OCI-LY7 (cell line): ENCODE data around the gene PSMG1. TPM values are rescaled to one million over a fixed set of nuclear protein-coding genes. Genes with fewer than 3 reads are reported as not detected.

ENCODE experiments used
- BruUV-seq: library from RNA; stranded (reverse); fragments of 400-500 nt; replicated peaks from 2 replicates; lab custom pipeline; 2021; lab: Mats Ljungman, UMichigan
- CTCF ChIA-PET: fragments of 300-600 bp; sonication (Branson Sonifier 250); formaldehyde crosslinking; loops from one replicate; lab custom pipeline; 2022; ENCODE audit warnings: antibody characterized with exemption; ENCODE audit not compliant: unreplicated experiment; lab: Charles Lee
- POLR2A ChIA-PET: fragments of 300-600 bp; sonication (Branson Sonifier 250); formaldehyde crosslinking; loops from one replicate; lab custom pipeline; 2022; ENCODE audit warnings: antibody characterized with exemption; lab: Charles Lee
- DNase-seq: peaks from one replicate; pipeline ENCODE4 v3.0.0-alpha.2; 2015; ENCODE audit warnings: low spot score
- H2AFZ ChIP-seq: fragments of 200-600 bp; sonication (generic), shearing (Covaris generic); 2 replicates; pipeline ENCODE4 v1.6.1; 2014; ENCODE audit warnings: mild to moderate bottlenecking, antibody characterized with exemption, low read length, moderate library complexity
- H3K27ac ChIP-seq: fragments of 200-600 bp; sonication (generic); 2 replicates; pipeline ENCODE4 v1.5.1; 2014; ENCODE audit warnings: mixed run types, low read depth, mild to moderate bottlenecking, moderate library complexity, low read length, inconsistent platforms; ENCODE audit not compliant: poor library complexity, severe bottlenecking
- H3K36me3 ChIP-seq: fragments of 200-600 bp; sonication (generic); 2 replicates; pipeline ENCODE4 v1.6.1; 2014; ENCODE audit warnings: mild to moderate bottlenecking, antibody characterized with exemption, low read length, moderate library complexity, mixed read lengths; ENCODE audit not compliant: insufficient read depth
- H3K4me1 ChIP-seq: fragments of 200-600 bp; sonication (generic); 2 replicates; pipeline ENCODE4 v1.5.1; 2014; ENCODE audit warnings: mild to moderate bottlenecking, low read length; ENCODE audit not compliant: insufficient read depth, poor library complexity, severe bottlenecking
- H3K4me2 ChIP-seq: fragments of 200-600 bp; sonication (generic); 2 replicates; pipeline ENCODE4 v1.6.1; 2014; ENCODE audit warnings: mild to moderate bottlenecking, low read length
- H3K4me3 ChIP-seq: fragments of 200-600 bp; sonication (generic); 2 replicates; pipeline ENCODE4 v1.5.1; 2014; ENCODE audit warnings: mild to moderate bottlenecking, low read depth, low read length; ENCODE audit not compliant: poor library complexity, severe bottlenecking
- H3K79me2 ChIP-seq: fragments of 200-600 bp; sonication (generic); 2 replicates; pipeline ENCODE4 v1.6.1; 2016; ENCODE audit warnings: low read depth, mild to moderate bottlenecking, low read length, moderate library complexity, mixed read lengths; ENCODE audit not compliant: insufficient read depth
- H3K9me2 ChIP-seq: fragments of 200-600 bp; sonication (generic); 2 replicates; pipeline ENCODE4 v1.6.1; 2016; ENCODE audit warnings: mild to moderate bottlenecking, low read length, mixed read lengths; ENCODE audit not compliant: insufficient read depth
- H3K9me3 ChIP-seq: fragments of 200-600 bp; sonication (generic); 2 replicates; pipeline ENCODE4 v1.6.1; 2014; ENCODE audit warnings: mild to moderate bottlenecking, mixed run types, low read length, mixed read lengths
- H4K20me1 ChIP-seq: fragments of 200-600 bp; sonication (generic); 2 replicates; pipeline ENCODE4 v1.6.1; 2014; ENCODE audit warnings: mild to moderate bottlenecking, antibody characterized with exemption, low read length, moderate library complexity, mixed read lengths; ENCODE audit not compliant: insufficient read depth
- CTCF ChIP-seq: fragments of 200-600 bp; sonication (generic); conservative IDR thresholded peaks from 2 replicates; pipeline ENCODE4 v1.5.1; 2014; ENCODE audit warnings: mild to moderate bottlenecking, antibody characterized with exemption, low read length, moderate library complexity, mixed read lengths
- EZH2phosphoT487 ChIP-seq: fragments of 200-600 bp; sonication (generic); IDR thresholded peaks from 2 replicates; pipeline ENCODE4 v1.6.1; 2018; ENCODE audit warnings: low read depth, borderline replicate concordance, mild to moderate bottlenecking, mixed run types, antibody characterized with exemption, low read length, moderate library complexity, mixed read lengths
- intact Hi-C: fragments of 100-400 bp; cut with micrococcal nuclease; formaldehyde crosslinking; loops from one replicate; pipeline ENCODE4 v1.10.0; 2022; ENCODE audit not compliant: unreplicated experiment
- total RNA-seq, 2 experiments: library from RNA; depleted of rRNA in 1 of 2; stranded (reverse); fragments of >200 nt in 1 of 2; shearing (Covaris generic) in 1 of 2; gene quantifications; 2 replicates each; pipeline ENCODE4 v1.2.3, GENCODE V29; 2014 to 2022

The PSMG1 gene
- total RNA-seq, 2 experiments from 2014 or later, result 87.2 to 123 TPM

DNA sequence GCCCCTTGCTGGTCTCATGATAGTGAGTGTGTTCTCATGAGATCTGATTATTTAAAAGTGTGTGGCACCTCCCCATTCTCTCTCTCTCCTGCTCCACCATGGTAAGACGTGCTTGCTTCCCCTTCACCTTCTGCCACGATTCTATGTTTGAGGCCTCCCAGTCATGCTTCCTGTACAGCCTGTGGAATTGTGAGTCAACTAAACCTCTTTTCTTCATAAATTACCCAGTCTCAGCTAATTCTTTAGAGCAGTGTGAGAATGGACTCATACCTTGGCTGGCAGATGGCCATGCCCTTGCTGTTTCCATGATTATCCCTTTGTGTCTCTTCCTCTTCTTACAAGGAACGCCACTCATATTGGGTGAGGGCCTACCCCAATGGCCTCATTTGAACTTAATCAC, 40.3 kb downstream of the PSMG1 start:
- no peak for DNase-seq
- H3K4me2 ChIP-seq, result no peak overlapping the region
- POLR2A ChIA-PET, result no interaction called here
- intact Hi-C loops, result no loop called here
- CTCF ChIA-PET, result no interaction called here
- H4K20me1 ChIP-seq, result no peaks in the 10 kb centered on the region
- no peaks in the 10 kb centered on the region for H3K79me2 ChIP-seq
- H3K4me3 ChIP-seq, result no peak overlapping the region
- H3K9me2 ChIP-seq, result no peaks in the 10 kb centered on the region
- BruUV-seq, result no TSS peak
- no peak overlapping the region for H2AFZ ChIP-seq
- no peak overlapping the region for H3K27ac ChIP-seq
- no peak for TF ChIP-seq EZH2phosphoT487
- TF ChIP-seq CTCF, result no peak
- no peaks in the 10 kb centered on the region for H3K4me1 ChIP-seq
- H3K9me3 ChIP-seq, result peaks cover 13% of the 10 kb centered on the region; the same call in 1 of the 2 replicates
- H3K36me3 ChIP-seq, result no peaks in the 10 kb centered on the region; the same call in 1 of the 2 replicates

DNA sequence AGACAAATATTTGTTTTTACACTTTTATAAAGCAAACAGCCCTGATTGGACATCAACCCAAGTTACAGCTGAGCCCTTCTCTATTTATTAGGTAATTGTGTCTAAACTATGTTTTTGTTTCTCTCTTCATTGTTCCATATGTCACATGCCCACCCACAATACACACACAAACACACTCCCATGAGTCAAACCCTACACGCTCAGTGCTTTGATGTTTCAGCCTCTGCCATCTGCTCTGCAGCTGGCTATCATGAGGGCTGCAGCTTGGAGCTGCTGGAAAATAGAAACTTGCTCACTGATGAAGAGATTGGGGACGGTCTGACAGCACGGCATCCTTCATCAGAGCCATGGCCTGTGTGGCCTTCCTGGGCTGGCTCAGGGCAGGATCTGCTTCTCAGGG, 41.7 kb downstream of the PSMG1 start:
- intact Hi-C loops, result no loop called here

More for the DNA sequence above, 41.7 kb downstream of the PSMG1 start:
- CTCF ChIA-PET, result no interaction called here
- no peaks in the 10 kb centered on the region; the same call in 1 of the 2 replicates for H3K36me3 ChIP-seq
- H3K9me2 ChIP-seq, result no peaks in the 10 kb centered on the region
- no peaks in the 10 kb centered on the region for H4K20me1 ChIP-seq
- TF ChIP-seq CTCF (no peak), EZH2phosphoT487 (no peak)
- H3K27ac ChIP-seq, result no peak overlapping the region
- POLR2A ChIA-PET, result interaction anchor here (0.6 to 0.7 kb wide), 3 partner anchors 17 to 656 kb away, joined by 3 to 4 read pairs (median 3); no protein-coding TSS in a partner anchor
- no peak overlapping the region for H3K4me2 ChIP-seq
- no peak for DNase-seq
- H3K4me1 ChIP-seq, result no peaks in the 10 kb centered on the region
- BruUV-seq, result no TSS peak
- peaks cover 13% of the 10 kb centered on the region; the same call in 1 of the 2 replicates for H3K9me3 ChIP-seq
- no peak overlapping the region for H2AFZ ChIP-seq
- no peak overlapping the region for H3K4me3 ChIP-seq
- no peaks in the 10 kb centered on the region for H3K79me2 ChIP-seq
